ENCODE measurements around the gene GALNT18.

The GALNT18 gene

DNA sequence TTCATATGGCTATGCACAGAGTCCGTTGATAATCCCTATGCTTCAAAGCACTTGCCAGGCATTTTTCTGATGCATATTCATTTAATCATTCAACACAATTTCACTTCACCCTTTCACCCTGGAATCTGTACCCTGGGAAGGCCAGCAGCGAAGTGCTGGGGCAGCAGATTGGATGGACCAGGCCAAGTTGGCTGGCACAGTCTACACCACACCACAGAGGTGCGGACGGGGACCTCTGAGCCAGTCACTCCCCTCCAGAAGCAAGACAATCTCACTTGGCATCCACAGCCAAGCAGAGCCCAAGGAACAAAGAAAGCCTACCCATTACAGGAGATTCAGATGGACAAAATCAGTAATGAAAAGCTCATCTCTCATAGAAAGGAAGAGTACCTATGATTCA, 130.2 kb downstream of the GALNT18 start:
- no peak for ATAC-seq

DNA sequence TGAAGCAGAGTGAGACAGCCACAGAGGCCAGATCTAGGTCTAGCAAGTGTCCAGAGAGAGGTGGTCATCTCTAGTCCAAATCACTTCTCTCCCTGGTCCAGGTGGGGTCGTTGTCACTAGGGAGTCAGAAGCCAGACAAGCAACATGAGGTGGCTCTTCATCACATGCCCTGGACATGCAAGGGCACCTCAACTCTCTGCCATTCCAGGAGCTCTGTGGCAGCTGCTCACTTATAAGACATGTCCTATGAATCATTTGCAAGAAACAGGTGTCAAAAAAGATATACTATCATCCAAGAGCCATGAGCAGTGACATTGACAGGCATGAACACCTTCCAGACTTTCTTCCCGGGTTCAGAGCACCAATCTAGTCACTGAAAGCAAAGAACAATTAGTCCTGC, 130.8 kb downstream of the GALNT18 start:
- no peak for ATAC-seq

DNA sequence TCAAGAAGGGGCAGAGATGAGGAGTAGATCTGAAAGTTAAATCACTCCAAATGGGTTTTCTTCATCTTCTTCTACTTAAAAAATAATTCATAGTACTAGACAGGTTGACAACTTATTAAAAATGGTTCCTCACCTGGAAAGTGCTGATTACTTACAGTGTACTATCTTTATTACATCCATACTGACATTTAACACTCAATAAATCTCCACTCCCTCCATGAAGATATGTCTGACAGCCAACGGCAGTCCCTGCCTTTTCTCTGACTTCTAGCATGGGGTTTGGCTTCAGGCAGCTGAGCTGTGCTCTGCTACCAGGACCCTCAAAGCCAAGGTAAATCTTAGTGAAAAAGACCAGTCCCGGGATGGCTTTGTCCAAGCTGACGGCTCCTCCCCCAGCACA, 135.4 kb downstream of the GALNT18 start:
- ATAC-seq: no peak

DNA sequence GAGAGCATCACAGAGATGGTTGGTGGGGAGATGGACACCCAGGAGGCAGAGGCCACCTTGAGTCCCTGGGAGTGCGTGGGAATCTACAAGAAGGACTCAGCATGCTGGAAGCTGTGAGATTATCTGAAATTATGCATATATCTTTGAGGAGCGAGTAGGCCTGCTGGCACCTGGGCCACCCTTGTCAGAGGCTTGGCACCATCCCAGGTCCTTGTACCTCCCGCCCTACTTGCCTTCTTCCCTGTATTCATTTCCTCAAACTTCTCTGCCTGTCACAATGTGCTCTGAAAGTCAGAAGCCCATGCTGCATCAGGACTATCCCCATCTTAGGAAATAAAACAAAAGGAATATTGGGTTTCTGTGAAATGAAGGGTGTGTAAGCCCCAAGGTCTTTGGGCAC, 135.8 kb downstream of the GALNT18 start:
- no peak for ATAC-seq

DNA sequence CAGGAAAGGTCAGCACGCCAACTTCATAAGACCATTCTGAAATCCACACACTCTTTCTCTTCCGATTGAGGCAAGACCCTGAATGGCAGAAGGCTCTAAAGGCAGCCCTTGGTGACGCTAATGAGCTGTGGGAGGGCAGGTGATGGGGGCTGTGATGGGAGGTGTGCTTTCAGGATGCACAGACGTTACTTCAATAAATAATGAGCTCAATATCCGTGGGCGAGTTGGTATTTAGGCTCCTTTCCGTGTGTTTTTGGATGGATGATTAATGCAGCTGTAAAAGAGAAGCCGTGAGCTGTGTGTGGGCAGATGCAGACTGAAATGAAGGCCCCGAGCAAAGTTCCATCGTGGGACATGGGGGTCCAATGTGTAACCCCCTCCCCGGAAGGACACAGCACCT, 138.2 kb downstream of the GALNT18 start:
- ATAC-seq: no peak

DNA sequence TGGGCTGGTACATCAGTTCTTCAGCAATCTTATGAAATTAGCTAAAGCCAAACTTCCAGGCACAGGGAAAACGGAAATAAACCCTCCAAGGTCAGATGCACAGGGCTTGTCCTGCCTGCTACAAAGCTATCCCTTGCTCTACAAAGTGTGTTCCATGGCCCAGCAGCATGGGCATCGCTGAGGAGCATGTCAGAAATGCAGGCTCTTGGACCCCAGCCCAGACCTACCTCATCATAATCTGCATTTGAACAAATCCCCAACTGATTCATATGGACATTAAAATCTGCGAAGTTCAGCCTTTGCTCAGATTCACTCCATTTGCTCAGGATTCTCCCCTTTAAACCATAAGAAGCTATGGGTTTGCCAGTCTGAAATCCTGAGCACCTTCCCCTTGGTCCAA, 139.1 kb downstream of the GALNT18 start:
- ATAC-seq: no peak

DNA sequence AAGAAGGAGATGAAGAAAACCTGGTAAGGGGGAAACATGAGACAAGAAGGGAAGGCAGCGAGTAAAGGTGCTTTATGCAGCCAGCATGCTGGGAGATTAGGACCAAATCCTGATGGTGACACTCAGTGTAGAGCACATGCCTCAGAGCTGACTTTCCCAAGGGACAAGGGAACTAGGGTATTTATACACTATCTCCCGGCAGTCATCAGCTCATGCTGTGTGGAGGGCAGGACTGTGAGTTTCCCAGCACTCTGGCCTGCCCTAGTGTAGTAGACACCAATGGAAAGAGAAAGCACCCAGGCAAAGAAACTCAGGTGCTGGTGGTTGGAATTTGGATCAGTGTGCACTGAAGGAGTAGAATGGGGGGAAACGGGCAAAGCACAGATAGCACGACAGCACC, 140.4 kb downstream of the GALNT18 start:
- ATAC-seq: no peak

DNA sequence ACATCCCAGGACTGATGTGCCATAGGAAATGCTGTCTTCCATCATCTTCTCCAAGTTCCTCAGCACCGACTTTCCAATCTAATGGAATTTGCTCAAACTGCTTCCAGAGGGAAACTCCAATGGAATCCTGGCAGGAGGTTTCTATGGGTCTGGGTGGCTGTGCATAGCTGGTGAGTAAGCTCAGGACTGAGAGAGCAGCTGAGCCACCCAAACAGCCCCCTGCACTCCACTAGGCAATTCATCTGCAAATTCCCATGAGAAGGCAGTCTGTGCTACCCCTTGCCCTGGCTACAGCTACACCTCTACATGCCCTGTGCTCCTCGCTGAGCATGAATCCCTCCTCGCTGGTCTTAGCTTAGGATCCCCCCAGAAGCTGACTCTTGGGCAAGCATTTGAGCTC, 140.8 kb downstream of the GALNT18 start:
- ATAC-seq: no peak

DNA sequence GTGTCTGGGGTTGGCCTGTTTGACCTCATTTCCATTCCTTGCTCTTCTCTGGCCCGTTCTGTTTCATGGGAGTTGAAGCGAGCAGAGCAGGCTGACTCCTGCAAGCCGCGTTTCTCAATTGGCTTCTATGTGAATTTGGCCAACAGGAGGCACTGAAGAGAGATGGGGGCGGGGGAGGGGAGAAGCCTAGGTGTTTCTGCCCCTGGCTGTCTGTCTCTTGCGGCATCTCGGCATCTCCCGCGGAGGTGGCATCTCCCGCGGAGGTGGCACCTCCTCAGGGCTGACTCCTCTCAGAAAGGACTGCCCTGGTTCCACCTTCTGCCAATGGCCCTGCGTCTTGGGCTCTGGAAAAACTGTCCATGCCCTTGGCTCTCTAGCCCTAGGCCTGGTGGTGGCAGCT, 143.1 kb downstream of the GALNT18 start:
- no peak for ATAC-seq

DNA sequence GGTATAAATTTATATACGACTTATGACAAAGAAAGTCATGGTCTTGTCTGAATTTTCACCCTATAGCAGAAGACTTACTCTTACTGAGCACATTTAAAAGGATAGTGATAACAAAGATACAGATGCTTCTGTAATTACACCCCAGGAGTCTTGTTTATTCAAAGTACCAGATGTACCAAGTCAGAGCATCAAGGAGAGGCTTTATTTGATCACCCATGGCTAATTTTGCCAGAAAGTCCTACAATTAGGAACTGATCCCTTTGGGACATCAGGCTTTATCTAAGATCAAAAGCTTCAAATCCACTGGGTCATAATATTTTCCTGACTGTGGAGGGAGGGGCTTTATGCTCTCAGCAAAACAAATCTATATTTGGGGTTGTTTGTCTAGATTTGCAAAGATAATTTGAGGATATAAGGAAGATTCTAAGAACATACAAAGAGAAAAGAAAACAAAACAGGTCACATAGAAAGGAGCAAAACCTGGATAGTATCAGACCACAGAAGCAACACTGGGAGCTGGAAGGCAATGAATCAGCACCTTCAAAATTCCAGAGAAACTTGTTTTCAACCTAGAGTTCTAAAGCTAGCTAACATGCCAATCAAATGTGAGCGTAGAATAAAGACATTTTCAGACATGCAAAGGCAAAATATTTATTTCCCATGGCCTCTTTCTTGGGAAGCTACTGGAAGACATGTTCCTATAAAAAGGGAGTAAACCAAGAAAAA, 143.9 kb downstream of the GALNT18 start:
- no peak for ATAC-seq

DNA sequence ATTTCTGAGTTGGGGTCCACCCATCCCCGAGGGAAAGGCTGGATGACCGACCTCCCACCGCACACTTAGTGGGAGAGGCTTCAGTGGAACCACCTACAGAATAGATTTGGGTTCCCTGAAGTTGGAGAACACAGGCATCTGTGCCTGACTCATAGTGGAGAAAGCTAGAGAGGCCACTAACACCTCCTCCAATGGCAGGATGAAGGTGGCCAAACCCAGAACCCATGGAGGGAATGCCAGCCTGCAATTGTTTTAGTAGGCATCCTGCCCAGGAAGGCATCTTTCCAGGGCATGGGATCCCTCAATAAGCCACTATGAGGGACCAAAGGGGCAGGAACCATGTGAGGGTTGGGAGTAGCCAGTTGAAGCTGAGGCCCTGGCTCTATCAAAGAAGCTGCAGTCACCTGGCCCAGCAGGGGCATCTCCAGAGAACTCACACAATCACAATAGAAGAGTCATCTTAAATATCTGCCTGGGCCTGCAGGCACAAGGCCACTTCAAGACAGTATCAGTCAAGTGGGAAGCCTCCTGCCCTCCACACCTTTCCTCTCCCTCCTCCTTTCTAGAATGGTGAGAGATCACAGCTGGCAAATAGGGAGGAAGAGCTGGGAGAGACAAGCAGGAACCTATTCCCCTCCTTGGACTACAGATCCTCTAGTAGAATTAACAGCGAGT, 144.7 kb downstream of the GALNT18 start:
- no peak for ATAC-seq

DNA sequence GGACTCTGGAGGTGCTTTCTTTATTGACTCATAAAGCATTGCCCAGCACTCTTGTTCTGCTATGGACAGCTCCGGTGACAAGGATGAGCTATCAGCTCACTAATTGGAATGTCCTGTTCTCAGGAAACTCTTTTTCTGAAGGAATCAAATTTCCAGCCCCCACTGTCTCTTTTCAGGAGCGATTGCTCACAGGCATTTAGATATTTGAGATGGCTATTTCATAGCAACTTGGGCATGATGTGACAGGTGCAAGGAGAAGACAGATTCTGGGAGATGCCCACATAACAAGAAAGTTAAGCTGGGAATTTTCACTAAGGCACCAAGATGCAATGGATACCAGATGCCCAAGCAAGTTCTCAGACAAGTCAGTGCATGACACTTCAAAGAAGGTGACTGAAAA, 145.3 kb downstream of the GALNT18 start:
- ATAC-seq: no peak

DNA sequence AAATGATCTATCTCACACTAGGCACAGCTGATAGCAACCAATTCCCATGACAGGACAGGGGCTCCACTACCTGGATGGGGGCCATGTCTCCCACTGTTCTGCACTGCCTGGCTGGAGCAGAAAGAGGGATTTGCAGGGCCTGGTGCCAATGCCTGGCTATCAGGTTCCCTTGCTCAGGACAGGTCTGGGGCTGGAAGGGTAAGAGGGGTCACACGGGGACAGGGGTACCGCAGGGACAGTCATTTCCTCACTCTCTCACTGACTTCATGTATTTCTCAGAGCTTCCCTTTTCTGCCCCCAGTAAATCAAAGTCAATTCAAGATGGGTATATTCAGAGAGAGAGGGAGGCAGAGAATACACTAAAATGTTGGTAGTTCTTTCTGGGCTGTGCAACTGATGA, 149.7 kb downstream of the GALNT18 start:
- ATAC-seq: no peak

DNA sequence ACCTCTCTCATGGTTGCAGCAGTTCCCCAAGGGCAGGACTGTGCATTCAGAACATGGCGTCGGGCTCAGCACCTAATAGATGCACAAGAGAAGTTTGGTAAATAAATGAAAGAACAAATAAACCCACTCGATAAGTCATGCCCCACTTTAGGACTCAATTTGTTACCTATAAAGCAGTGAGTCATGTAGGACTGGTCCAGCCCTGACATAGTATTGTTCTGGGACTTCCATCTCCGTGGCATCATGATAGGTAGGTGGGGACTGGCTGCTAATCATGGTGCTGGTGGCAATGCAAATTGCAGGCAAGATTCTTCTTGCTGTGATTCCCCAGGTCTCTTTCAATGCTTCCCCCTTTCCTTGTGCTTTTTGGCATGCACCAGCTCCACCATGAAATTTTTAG, 150.6 kb downstream of the GALNT18 start:
- no peak for ATAC-seq

DNA sequence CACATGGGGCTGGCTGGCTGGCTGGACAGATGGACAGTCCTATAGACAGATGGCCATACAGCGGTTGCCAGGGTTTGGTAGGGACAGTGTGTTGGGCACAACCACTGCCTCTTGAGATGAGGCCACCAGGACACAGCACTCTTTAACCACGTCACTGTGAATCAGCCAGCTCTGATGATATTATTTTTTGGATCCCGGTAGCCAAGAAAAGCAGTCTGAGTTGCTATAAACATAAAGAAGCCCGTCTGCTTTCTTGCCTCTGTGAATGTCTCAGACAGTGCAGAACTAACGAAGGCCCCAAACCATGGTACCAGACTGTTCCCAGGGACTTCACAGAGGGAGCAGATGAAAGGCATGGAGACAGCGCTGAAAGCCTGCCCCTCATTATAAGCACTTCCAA, 152.9 kb downstream of the GALNT18 start:
- ATAC-seq: no peak

DNA sequence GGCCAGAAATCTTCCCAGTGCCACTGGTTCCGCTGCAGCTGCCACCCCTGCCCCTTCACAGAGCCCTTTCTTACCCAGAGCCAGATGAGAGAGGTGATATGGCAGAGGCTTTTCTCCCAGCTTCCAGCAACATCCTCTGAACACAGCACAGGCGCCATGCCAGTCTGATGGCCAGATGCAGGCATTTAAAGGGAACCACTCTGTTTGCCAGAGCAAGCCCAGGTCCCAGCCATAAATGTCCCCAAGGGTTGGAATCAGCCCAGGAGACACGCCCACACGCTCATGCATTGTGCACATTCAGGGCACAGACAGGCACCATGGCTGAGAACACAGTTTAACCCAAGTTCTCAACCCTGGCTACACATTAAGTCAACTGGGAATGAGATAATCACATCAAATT, 154.5 kb downstream of the GALNT18 start:
- no peak for ATAC-seq

DNA sequence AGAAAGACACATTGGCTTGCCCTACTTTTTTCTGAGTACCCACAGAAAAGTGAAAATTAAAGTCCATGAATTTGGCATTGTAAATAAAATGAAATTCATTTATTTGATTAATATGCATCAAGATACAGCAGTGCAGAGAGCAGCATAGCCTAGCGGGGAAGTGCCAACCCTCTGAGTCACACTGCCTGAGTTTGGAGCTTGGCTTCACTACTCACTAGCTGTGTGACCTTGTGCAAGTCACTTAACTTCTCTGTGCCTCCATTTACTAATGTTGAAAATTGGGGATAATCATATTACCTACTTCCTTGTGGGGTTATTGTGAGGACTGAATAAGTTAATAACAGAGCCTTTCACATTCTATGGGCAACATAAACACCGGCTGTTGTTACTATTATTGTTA, 157.2 kb downstream of the GALNT18 start:
- no peak for ATAC-seq

DNA sequence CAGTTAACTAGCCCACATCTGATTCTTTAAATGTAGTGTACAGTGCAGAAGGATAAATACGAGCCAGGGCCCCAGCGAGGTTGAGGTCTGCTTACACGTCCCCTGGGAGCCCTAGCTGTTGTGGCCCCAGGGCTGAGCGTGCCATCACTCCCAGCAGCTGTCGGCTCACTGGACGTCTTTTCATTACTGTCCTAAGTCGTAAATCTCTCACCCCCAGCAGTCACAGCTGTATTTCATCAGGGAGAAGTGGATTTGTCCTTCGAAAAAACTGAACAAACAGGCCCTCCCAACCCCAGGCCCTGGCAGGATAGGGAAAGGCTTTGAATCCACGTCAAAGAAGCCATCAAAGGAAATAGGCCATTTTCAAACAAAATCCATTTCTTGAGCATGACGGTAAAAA, 158.4 kb downstream of the GALNT18 start:
- no peak for ATAC-seq

DNA sequence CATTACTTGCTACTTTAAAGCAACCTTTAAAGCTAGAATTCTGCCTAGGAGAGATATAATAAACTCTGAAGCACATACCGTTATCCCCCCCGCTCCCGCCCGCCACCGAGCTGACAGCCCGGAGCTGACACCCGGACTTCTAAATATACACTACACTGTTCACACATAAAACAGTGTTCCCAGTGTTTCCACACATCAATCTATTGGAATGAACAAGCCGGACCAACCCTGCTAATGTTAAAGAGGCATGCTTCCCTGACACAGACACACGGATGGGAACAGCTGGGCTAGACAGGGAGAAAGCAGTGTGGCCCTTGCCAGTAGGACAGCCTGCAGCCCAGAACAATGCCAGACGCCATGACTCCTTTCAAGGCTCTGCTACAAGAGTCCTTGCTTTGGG, 160.3 kb downstream of the GALNT18 start:
- ATAC-seq: no peak

DNA sequence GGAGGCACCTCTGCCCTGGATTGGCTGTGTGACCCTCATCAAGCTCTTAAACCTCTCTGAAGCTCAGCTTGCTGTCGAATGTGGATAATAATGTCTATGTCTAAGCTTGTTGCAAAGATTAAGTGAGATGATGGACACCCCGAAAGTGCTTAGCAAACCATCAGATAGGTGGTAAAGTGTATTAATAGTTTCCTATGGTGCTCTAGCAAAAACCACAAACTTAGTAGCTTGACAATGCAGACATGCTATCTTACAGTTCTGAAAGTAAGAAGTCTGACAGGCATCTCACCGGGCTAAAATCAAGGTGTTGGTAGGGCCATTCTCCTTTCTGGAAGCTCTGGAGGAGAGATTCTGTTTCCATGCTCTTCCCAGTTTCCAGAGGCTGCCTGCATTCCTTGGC, 162.2 kb downstream of the GALNT18 start:
- no peak for ATAC-seq

DNA sequence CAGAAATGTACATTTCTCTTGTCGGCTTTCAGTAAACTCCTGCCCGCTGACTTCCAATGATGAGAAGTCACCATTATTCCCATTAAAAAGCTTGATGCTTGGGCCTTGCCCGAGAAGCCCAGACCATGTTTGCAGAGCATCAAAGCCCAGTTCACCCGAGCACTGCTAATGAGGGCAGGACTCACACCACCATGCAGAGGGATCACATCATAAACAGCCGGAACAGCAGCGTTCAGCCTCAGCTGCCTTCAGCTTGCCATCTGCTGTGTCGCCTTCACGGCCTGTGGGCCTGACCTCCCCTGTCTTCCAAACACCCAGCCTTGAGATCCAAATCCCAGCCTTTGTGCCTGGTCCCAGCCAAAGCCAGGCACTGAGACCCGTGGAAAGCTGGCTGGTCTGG, 163.3 kb downstream of the GALNT18 start:
- ATAC-seq: no peak

DNA sequence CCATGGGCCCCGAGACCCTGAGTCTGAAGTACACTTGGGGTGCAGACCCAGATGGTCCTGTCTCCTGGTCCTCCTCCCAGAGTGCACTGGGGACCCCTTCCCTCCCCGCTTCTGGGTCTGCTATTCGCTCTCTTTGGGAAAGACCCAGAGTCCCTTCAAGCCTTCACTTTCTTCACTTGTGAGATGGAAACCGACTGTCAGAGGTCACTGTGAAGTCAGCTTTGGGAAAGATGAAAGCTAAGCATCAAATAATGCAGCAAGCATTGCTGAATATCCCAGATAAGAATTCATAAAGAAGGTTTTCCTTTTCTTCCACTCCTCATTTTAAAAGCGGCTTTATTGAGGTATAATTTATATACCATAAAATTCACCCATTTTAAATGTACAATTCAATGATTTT, 163.8 kb downstream of the GALNT18 start:
- no peak for ATAC-seq

DNA sequence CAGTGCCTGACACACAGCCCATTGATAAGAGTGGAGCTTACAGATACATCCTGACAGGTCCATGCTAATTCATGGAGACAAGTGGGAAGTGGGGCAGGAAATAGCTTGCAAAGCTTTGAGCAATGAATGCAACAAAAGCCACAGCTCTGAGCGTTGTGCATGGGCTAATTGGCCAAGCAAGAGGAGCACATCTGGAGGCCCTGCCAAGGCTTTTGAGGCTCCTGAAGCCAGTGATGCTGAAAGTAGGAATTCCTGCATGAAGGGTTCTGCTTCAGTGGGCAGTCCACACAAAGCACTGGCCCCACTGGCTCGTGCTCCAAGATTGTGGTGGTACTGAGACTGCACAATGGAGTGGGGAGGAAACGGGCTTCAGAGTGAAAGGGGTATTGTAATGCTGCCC, 164.9 kb downstream of the GALNT18 start:
- ATAC-seq: no peak

DNA sequence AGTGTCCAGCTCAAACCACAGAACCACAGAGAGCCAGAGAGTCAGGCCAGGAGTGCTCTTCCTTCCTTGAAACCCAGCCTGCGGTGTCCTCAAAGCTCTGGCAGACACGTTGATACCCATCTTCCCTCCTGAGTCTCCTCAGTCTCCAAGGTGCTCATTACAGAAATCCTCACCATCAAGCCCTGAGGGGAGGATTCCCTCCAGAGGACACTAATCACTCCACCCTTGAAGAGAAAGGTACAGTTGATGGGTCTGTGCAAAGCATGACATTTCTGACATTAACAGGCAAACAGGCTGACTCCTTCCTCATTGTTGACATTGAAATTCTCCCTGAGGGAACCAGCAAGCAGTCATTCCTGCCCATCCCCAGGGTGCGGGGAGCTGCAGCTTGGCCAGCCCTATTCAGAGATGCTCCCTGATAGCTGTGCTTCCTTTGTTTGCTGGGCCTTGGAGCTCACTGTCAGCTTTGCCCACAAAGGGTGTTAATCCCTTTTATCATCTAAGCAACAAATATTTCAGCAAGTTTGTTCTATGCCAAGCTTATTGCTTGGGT, 167.1 kb downstream of the GALNT18 start:
- no peak for ATAC-seq
